GM12801 (cell line): ENCODE results near the gene TBKBP1.

Experiments
- CTCF ChIP-seq: IDR thresholded peaks from one replicate; pipeline ENCODE4 v1.5.1; 2011; ENCODE audit warnings: control low read depth; ENCODE audit not compliant: insufficient read length; ENCODE audit errors: extremely low read depth

Gene TBKBP1

GRCh38 chr17:47707884-47708283, 13.9 kb downstream of the TBKBP1 start:
- no peak for TF ChIP-seq CTCF

GRCh38 chr17:47708312-47708863, 14.4 kb downstream of the TBKBP1 start:
- no peak for TF ChIP-seq CTCF

GRCh38 chr17:47708864-47709541, 15.0 kb downstream of the TBKBP1 start:
- TF ChIP-seq CTCF, result no peak

- no peak for TF ChIP-seq CTCF
Measured at GRCh38 chr17:47709594-47709993, 15.6 kb downstream of the TBKBP1 start.

- TF ChIP-seq CTCF, result no peak
Measured at GRCh38 chr17:47711366-47712099, 17.6 kb downstream of the TBKBP1 start.

GRCh38 chr17:47712330-47713023, 18.5 kb downstream of the TBKBP1 start:
- TF ChIP-seq CTCF, result no peak
